ENCODE measurements around the gene NIT2. TPM values are rescaled to one million over a fixed set of nuclear protein-coding genes. Genes with fewer than 3 reads are reported as not detected.

NIT2 gene, protein sequence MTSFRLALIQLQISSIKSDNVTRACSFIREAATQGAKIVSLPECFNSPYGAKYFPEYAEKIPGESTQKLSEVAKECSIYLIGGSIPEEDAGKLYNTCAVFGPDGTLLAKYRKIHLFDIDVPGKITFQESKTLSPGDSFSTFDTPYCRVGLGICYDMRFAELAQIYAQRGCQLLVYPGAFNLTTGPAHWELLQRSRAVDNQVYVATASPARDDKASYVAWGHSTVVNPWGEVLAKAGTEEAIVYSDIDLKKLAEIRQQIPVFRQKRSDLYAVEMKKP
- 22.3 TPM for total RNA-seq (ENCODE audit: unreplicated experiment)
- long read RNA-seq, full-length matches to known transcripts: 13 of 17 reads
- long read RNA-seq, partial matches to known transcripts: 0 of 17 reads
- long read RNA-seq, other reads (novel, unspliced or antisense): 4 of 17 reads

DNA sequence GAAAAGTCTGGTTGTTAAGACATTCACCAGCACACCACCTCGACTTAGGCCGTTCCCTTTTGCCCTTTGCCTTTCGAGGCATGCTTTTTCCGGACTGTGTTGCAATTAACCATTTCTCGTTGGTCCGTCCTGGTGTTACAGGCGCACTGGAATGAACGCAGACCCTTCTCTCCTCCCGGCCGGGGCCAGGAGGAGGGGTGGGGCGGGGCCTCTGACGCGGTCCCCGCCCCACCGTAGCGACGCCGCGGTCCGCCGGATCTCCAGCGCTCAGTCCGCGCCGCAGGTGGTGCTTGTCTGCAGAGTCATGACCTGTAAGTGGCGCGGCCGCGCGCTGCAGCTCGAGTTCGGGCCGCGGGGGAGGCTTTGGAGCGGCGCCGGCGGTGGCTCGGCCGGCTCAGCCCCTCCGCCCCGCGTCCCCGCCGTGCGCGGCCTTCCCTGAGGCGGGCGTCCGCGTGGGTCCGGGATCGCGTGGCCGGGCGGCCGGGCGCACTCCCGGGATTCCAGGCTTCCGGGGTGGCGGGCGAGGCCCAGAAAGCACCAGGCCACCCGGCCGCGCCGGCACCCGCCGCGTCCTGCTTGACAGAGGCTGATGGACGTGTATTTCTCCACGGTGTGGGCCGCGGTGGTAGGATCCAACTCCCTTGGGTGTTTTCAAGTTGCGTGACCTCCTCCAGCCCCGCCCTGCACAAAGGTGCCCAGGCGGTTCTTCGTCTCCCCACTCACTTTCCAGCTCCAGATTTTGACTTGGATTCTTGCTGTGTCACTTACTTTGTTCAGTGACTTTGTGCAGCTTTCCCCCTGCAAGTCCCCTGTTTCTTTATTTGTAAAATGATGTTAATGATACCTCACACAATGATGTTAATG is at the start of gene NIT2:
Gene NIT2, plus strand, starts transcription at position 270 of the 864 bp plus-strand sequence. Its CDS starts 35 bp downstream, at position 305.
- H3K36me3 Mint-ChIP-seq (ENCODE audit: low read depth, unreplicated experiment): no peaks in the 10 kb centered on the region
- peaks cover 7% of the 10 kb centered on the region for H3K27me3 Mint-ChIP-seq (ENCODE audit: unreplicated experiment)
- peak within 1 kb of the TSS; percentile 15 for H3K27ac Mint-ChIP-seq (ENCODE audit: unreplicated experiment)
- peak within 1 kb of the TSS; percentile 90 for H3K4me3 Mint-ChIP-seq (ENCODE audit: unreplicated experiment)
- DNase-seq (ENCODE audit: low spot score): peak; percentile 74
- H3K9me3 Mint-ChIP-seq (ENCODE audit: unreplicated experiment): no peaks in the 10 kb centered on the region
- TF ChIP-seq, protein P1, sequence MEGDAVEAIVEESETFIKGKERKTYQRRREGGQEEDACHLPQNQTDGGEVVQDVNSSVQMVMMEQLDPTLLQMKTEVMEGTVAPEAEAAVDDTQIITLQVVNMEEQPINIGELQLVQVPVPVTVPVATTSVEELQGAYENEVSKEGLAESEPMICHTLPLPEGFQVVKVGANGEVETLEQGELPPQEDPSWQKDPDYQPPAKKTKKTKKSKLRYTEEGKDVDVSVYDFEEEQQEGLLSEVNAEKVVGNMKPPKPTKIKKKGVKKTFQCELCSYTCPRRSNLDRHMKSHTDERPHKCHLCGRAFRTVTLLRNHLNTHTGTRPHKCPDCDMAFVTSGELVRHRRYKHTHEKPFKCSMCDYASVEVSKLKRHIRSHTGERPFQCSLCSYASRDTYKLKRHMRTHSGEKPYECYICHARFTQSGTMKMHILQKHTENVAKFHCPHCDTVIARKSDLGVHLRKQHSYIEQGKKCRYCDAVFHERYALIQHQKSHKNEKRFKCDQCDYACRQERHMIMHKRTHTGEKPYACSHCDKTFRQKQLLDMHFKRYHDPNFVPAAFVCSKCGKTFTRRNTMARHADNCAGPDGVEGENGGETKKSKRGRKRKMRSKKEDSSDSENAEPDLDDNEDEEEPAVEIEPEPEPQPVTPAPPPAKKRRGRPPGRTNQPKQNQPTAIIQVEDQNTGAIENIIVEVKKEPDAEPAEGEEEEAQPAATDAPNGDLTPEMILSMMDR (IDR thresholded peaks at IDR 0.05; ENCODE audit: unreplicated experiment): no peak
- H3K4me1 Mint-ChIP-seq (ENCODE audit: unreplicated experiment): peaks cover 4% of the 10 kb centered on the region

DNA sequence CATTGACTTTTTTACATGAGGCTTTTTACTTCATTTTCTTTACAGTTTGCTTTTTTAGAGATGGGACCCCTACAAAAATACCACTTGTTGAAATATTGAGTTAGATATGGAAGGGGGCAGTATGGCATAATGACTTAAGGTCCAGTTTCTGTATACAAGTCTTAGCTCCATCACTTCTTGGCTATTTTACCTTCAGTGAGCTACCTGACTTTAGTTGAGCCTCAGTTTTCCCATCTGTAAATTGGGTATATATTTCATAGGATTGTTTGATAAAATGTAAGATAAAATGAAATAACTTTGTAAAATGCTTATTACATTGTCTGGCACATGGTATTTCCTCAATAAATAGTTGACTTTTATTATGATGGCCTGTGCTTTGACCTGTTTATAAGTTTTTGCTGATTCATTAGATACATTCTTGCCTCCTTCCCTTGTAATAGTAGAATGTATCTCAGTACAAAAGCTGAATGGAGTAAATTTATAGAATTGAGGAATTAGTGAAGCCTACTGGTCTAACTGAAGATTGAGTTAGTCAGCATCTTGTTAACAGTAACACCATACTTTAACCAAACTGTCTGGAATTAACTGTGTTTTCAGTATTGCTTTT is 46.2 kb upstream of the NIT2 start:
- H3K4me3 Mint-ChIP-seq (ENCODE audit: unreplicated experiment): no peak overlapping the region
- TF ChIP-seq, protein P1 (IDR thresholded peaks at IDR 0.05; ENCODE audit: unreplicated experiment): no peak
- H3K4me1 Mint-ChIP-seq (ENCODE audit: unreplicated experiment): peaks cover 5% of the 10 kb centered on the region
- peaks cover 4% of the 10 kb centered on the region for H3K36me3 Mint-ChIP-seq (ENCODE audit: low read depth, unreplicated experiment)
- H3K27me3 Mint-ChIP-seq (ENCODE audit: unreplicated experiment): no peaks in the 10 kb centered on the region
- H3K9me3 Mint-ChIP-seq (ENCODE audit: unreplicated experiment): no peaks in the 10 kb centered on the region
- H3K27ac Mint-ChIP-seq (ENCODE audit: unreplicated experiment): no peak overlapping the region
- DNase-seq (ENCODE audit: low spot score): no peak

DNA sequence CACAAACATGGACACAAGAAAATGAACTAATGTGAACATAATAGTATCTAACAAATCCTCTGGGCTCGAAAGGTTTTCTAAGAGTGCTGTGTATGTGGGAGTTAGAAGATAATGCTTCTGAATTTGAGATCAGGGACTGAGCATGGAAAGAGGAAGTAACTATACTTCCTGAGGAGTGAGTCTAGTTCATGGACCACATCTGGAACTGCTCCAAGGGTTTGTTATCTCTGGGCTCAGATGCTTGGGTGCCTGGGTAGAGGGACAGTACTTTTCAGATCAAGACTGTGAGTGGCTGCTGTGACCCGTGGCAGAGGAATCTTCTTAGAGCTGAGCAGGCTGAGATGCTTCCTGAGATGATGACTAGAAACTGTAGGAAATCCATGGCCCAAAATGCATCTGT is 45.2 kb upstream of the NIT2 start:
- Mint-ChIP-seq H3K4me3 (ENCODE audit: unreplicated experiment) (no peak overlapping the region), H3K36me3 (ENCODE audit: low read depth, unreplicated experiment) (peaks cover 3% of the 10 kb centered on the region), H3K4me1 (ENCODE audit: unreplicated experiment) (peaks cover 5% of the 10 kb centered on the region), H3K27me3 (ENCODE audit: unreplicated experiment) (no peaks in the 10 kb centered on the region), H3K9me3 (ENCODE audit: unreplicated experiment) (no peaks in the 10 kb centered on the region), H3K27ac (ENCODE audit: unreplicated experiment) (no peak overlapping the region)
- DNase-seq (ENCODE audit: low spot score): no peak
- TF ChIP-seq, protein P1 (IDR thresholded peaks at IDR 0.05; ENCODE audit: unreplicated experiment): no peak

DNA sequence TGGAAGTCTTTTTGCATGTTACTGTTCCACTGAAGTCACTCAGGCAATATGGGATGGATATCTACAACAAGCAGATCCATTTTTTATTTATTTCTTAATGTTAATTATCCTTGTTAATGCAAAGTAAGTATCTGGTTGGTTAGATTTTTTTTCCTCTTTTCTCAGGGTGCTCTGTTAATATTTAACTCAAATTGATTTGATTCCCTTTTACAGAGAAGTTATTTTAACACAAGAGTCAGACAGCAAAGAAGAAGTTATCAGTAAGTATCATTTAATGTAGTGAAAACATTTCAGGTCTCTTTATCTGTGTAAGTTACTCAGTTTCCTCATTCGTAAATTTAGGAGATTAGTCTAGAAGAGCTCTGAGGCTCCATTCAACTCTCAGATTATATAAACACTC is 39.5 kb upstream of the NIT2 start:
- DNase-seq (ENCODE audit: low spot score): no peak
- no peak overlapping the region for H3K4me3 Mint-ChIP-seq (ENCODE audit: unreplicated experiment)
- no peaks in the 10 kb centered on the region for H3K4me1 Mint-ChIP-seq (ENCODE audit: unreplicated experiment)
- no peak overlapping the region for H3K27ac Mint-ChIP-seq (ENCODE audit: unreplicated experiment)
- H3K27me3 Mint-ChIP-seq (ENCODE audit: unreplicated experiment): no peaks in the 10 kb centered on the region
- peaks cover 6% of the 10 kb centered on the region for H3K36me3 Mint-ChIP-seq (ENCODE audit: low read depth, unreplicated experiment)
- no peaks in the 10 kb centered on the region for H3K9me3 Mint-ChIP-seq (ENCODE audit: unreplicated experiment)
- TF ChIP-seq, protein P1 (IDR thresholded peaks at IDR 0.05; ENCODE audit: unreplicated experiment): no peak

All from endothelial cell (in vitro differentiated cells).